H9 (cell line): ENCODE results near the gene GRK3. TPM values are rescaled to one million over a fixed set of nuclear protein-coding genes. Genes with fewer than 3 reads are reported as not detected.

Experiments
- DNase-seq: peaks from one replicate; pipeline ENCODE4 v3.0.0-alpha.2; 2017
- H2AFZ ChIP-seq: one replicate; pipeline ENCODE4 v1.6.1; 2013; ENCODE audit warnings: mild to moderate bottlenecking, low read length, control low read depth, moderate library complexity
- H2AK5ac ChIP-seq: 2 replicates; pipeline ENCODE4 v1.6.1; 2013; ENCODE audit warnings: low read length, control low read depth, mixed read lengths; ENCODE audit not compliant: insufficient read length
- H2BK120ac ChIP-seq: one replicate; pipeline ENCODE4 v1.6.1; 2013; ENCODE audit warnings: low read depth, mild to moderate bottlenecking, low read length, control low read depth, inconsistent platforms; ENCODE audit not compliant: poor library complexity, severe bottlenecking
- H2BK12ac ChIP-seq: 2 replicates; pipeline ENCODE4 v1.6.1; 2013; ENCODE audit warnings: low read length, control low read depth, mixed read lengths, low read depth; ENCODE audit not compliant: insufficient read length
- H2BK15ac ChIP-seq: 2 replicates; pipeline ENCODE4 v1.6.1; 2013; ENCODE audit warnings: low read depth, low read length, control low read depth
- H2BK20ac ChIP-seq: one replicate; pipeline ENCODE4 v1.6.1; 2013; ENCODE audit warnings: low read depth, mild to moderate bottlenecking, low read length, control low read depth, inconsistent platforms; ENCODE audit not compliant: poor library complexity, severe bottlenecking
- H2BK5ac ChIP-seq: 2 replicates; pipeline ENCODE4 v1.6.1; 2013; ENCODE audit warnings: low read length, control low read depth, mixed read lengths; ENCODE audit not compliant: insufficient read length
- H3K14ac ChIP-seq: 2 replicates; pipeline ENCODE4 v1.6.1; 2013; ENCODE audit warnings: low read length, control low read depth; ENCODE audit not compliant: insufficient read depth
- H3K18ac ChIP-seq: 2 replicates; pipeline ENCODE4 v1.6.1; 2013; ENCODE audit warnings: low read depth, mild to moderate bottlenecking, mixed read lengths, low read length, control low read depth; ENCODE audit not compliant: insufficient read length
- H3K23ac ChIP-seq: 2 replicates; pipeline ENCODE4 v1.6.1; 2013; ENCODE audit warnings: low read length, control low read depth, mixed read lengths, low read depth; ENCODE audit not compliant: insufficient read length
- H3K23me2 ChIP-seq: 2 replicates; pipeline ENCODE4 v1.6.1; 2013; ENCODE audit warnings: low read depth, mild to moderate bottlenecking, mixed read lengths, low read length, control low read depth; ENCODE audit not compliant: insufficient read length, poor library complexity, severe bottlenecking
- H3K27ac ChIP-seq: 2 replicates; pipeline ENCODE4 v1.5.1; 2013; ENCODE audit warnings: low read length, control low read depth, mixed read lengths, low read depth; ENCODE audit not compliant: insufficient read length
- H3K27me3 ChIP-seq: 2 replicates; pipeline ENCODE4 v1.6.1; 2013; ENCODE audit warnings: low read length, control low read depth, inconsistent platforms; ENCODE audit not compliant: insufficient read depth
- H3K4ac ChIP-seq: 2 replicates; pipeline ENCODE4 v1.6.1; 2013; ENCODE audit warnings: low read depth, mild to moderate bottlenecking, control low read depth, inconsistent platforms, low read length, moderate library complexity
- H3K4me1 ChIP-seq: 2 replicates; pipeline ENCODE4 v1.6.1; 2013; ENCODE audit warnings: low read length, control low read depth, inconsistent platforms; ENCODE audit not compliant: insufficient read depth
- H3K4me2 ChIP-seq: 2 replicates; pipeline ENCODE4 v1.6.1; 2013; ENCODE audit warnings: low read length, control low read depth, mixed read lengths; ENCODE audit not compliant: insufficient read length, insufficient read depth
- H3K56ac ChIP-seq: 2 replicates; pipeline ENCODE4 v1.6.1; 2013; ENCODE audit warnings: low read depth, mild to moderate bottlenecking, mixed read lengths, low read length, control low read depth; ENCODE audit not compliant: insufficient read length
- H3K79me1 ChIP-seq: 2 replicates; pipeline ENCODE4 v1.6.1; 2013; ENCODE audit warnings: low read depth, mild to moderate bottlenecking, moderate library complexity, low read length, control low read depth, inconsistent platforms; ENCODE audit not compliant: insufficient read depth, poor library complexity, severe bottlenecking
- H3K79me2 ChIP-seq: 2 replicates; pipeline ENCODE4 v1.6.1; 2013; ENCODE audit warnings: low read length, control low read depth, inconsistent platforms; ENCODE audit not compliant: insufficient read depth
- H3K9ac ChIP-seq: 2 replicates; pipeline ENCODE4 v1.6.1; 2013; ENCODE audit warnings: low read length, control low read depth, mixed read lengths; ENCODE audit not compliant: insufficient read length; ENCODE audit errors: extremely low read depth
- H3K9me3 ChIP-seq: one replicate; pipeline ENCODE4 v1.6.1; 2013; ENCODE audit warnings: low read depth, low read length, inconsistent platforms; ENCODE audit not compliant: control insufficient read depth
- H3T11ph ChIP-seq: one replicate; pipeline ENCODE4 v1.6.1; 2013; ENCODE audit warnings: mild to moderate bottlenecking, low read length, control low read depth, inconsistent platforms
- H4K20me1 ChIP-seq: one replicate; pipeline ENCODE4 v1.6.1; 2013; ENCODE audit not compliant: control insufficient read depth, insufficient read length, insufficient read depth
- H4K5ac ChIP-seq: 2 replicates; pipeline ENCODE4 v1.6.1; 2013; ENCODE audit warnings: low read depth, mild to moderate bottlenecking, mixed read lengths, low read length, control low read depth; ENCODE audit not compliant: insufficient read length
- H4K8ac ChIP-seq: replicated peaks from 2 replicates; pipeline ENCODE4 v1.6.1; 2013; ENCODE audit warnings: low read length, control low read depth, mixed read lengths, low read depth; ENCODE audit not compliant: insufficient read length
- H4K91ac ChIP-seq: 2 replicates; pipeline ENCODE4 v1.6.1; 2013; ENCODE audit warnings: low read depth, mild to moderate bottlenecking, moderate library complexity, mixed read lengths, low read length, control low read depth; ENCODE audit not compliant: insufficient read length
- H3K27ac Mint-ChIP-seq, 3 experiments: 2 replicates in 2 of 3; 3 replicates in 1 of 3; pipeline ENCODE4 v1.8.0; 2020 to 2021; ENCODE audit warnings: mixed read lengths in 3 of 3, mild to moderate bottlenecking in 1 of 3, moderate library complexity in 1 of 3
- H3K27me3 Mint-ChIP-seq: 2 replicates; pipeline ENCODE4 v1.8.0; 2021; ENCODE audit warnings: low read depth, mild to moderate bottlenecking, moderate library complexity, mixed read lengths
- H3K36me3 Mint-ChIP-seq, 3 experiments: 2 replicates in 2 of 3; 3 replicates in 1 of 3; pipeline ENCODE4 v1.8.0; 2020 to 2021; ENCODE audit warnings: low read depth in 3 of 3, mixed read lengths in 3 of 3; ENCODE audit not compliant: insufficient read depth in 1 of 3
- H3K4me1 Mint-ChIP-seq, 2 experiments: 2 replicates each; pipeline ENCODE4 v1.8.0; 2020; ENCODE audit warnings: mixed read lengths in 2 of 2
- H3K4me3 Mint-ChIP-seq, 2 experiments: 2 replicates in 1 of 2; 3 replicates in 1 of 2; pipeline ENCODE4 v1.8.0; 2020 to 2021; ENCODE audit warnings: mild to moderate bottlenecking in 2 of 2, mixed read lengths in 2 of 2, moderate library complexity in 1 of 2
- H3K9me3 Mint-ChIP-seq, 2 experiments: 2 replicates in 1 of 2; 3 replicates in 1 of 2; pipeline ENCODE4 v1.8.0; 2020; ENCODE audit warnings: mild to moderate bottlenecking in 2 of 2, mixed read lengths in 2 of 2, moderate library complexity in 1 of 2
- CTCF ChIP-seq: fragments of 200-600 bp; sonication (generic); conservative IDR thresholded peaks from 3 replicates; pipeline ENCODE4 v1.8.0; 2021; ENCODE audit warnings: antibody characterized with exemption, mild to moderate bottlenecking
- WGBS: extraction: QIAGEN DNeasy Blood & Tissue Kit; methylation state at CpG from one replicate; pipeline ENCODE4 v1.1.7; 2013; ENCODE audit warnings: missing lambda C conversion rate, low lambda C conversion rate, mixed read lengths; ENCODE audit not compliant: insufficient read length; ENCODE audit errors: extremely low coverage; 5-methylcytosine and 5-hydroxymethylcytosine counted together
- total RNA-seq: library from RNA; stranded (reverse); gene quantifications from 2 replicates; pipeline ENCODE4 v1.2.1, GENCODE V29; 2021

GRK3 gene
- total RNA-seq, 1 experiment from 2014 or later: 23.9 TPM

GRCh38 chr22:25670070-25670461 lies 105.6 kb downstream of the GRK3 start:
- Histone ChIP-seq H2AFZ (no peak overlapping the region), H3K9ac (no peak overlapping the region), H2BK15ac (no peak overlapping the region), H3K27ac (no peak overlapping the region), H2BK12ac (no peak overlapping the region), H3K9me3 (no peaks in the 10 kb centered on the region), H3K79me1 (no peaks in the 10 kb centered on the region), H3K18ac (no peak overlapping the region), H2AK5ac (no peak overlapping the region), H3K14ac (no peak overlapping the region), H4K8ac (no peak overlapping the region), H3K23ac (no peak overlapping the region), H4K20me1 (no peaks in the 10 kb centered on the region), H2BK5ac (no peak overlapping the region), H3K27me3 (no peaks in the 10 kb centered on the region), H3K4me2 (no peak overlapping the region), H3K23me2 (no peaks in the 10 kb centered on the region), H3K4me1 (peaks cover 2% of the 10 kb centered on the region; the same call in 1 of the 2 replicates), H3K79me2 (no peaks in the 10 kb centered on the region), H2BK120ac (no peak overlapping the region), H4K91ac (no peak overlapping the region), H3T11ph (no peak overlapping the region), H3K56ac (no peak overlapping the region), H4K5ac (no peak overlapping the region), H3K4ac (no peak overlapping the region), H2BK20ac (no peak overlapping the region)
- Mint-ChIP-seq H3K27me3 (no peaks in the 10 kb centered on the region), H3K27ac (no peak overlapping the region), H3K4me3 (no peak overlapping the region), H3K4me1 (peaks cover 20 to 22% of the 10 kb centered on the region in 2 experiments), H3K9me3 (no peaks in the 10 kb centered on the region), H3K36me3 (peaks cover 3 to 7% (median 4%) of the 10 kb centered on the region in 3 experiments; a peak in 1 of 7 replicates)
- no CpG with 5 or more reads among the region's 6 CpGs for WGBS
- DNase-seq: no peak
- TF ChIP-seq CTCF: no peak
